Measurements from ENCODE around the gene GOLPH3. TPM values are rescaled to one million over a fixed set of nuclear protein-coding genes. Genes with fewer than 3 reads are reported as not detected.

Gene GOLPH3
- total RNA-seq, 1 donor from 2014 or later, result 80.5 TPM

DNA sequence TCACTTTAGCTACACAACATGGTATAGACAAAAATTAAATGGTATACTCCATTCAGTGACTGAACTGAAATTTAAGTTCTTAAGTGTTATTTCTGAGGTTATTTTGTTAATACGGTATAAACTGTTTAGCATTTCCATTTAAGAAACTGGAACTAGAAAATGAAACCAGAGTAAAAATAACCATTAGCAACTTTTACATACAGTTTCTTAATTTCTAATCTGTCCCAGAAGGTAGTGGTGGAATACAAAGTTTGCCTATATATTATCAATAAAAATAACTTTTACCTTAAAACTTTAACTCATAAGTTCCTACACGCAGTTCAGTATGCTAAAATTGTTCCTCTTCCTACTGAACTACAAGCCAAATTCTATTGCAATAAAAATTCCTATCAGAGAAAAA, 10.3 kb downstream of the GOLPH3 start:
- Histone ChIP-seq H2AFZ (replicated peaks) (no peak overlapping the region), H3K36me3 (peaks cover 17% of the 10 kb centered on the region), H3K9ac (no peak overlapping the region), H3K27ac (no peak overlapping the region), H3F3A (ENCODE audit: low read depth) (peaks cover 6% of the 10 kb centered on the region), H3K4me2 (no peak overlapping the region), H3K79me2 (ENCODE audit: low read depth) (peaks cover 100% of the 10 kb centered on the region), H3K4me1 (peaks cover 6% of the 10 kb centered on the region), H4K20me1 (ENCODE audit: low read depth) (peaks cover 32% of the 10 kb centered on the region), H3K27me3 (no peaks in the 10 kb centered on the region), H3K4me3 (no peak overlapping the region), H3K9me3 (ENCODE audit: low read depth) (no peaks in the 10 kb centered on the region)
- peaks cover 35% of the 10 kb centered on the region for H3K36me3 Mint-ChIP-seq
- no peaks in the 10 kb centered on the region for H3K4me1 Mint-ChIP-seq
- DNase-seq (ENCODE audit: low spot score), result no peak
- H3K27me3 Mint-ChIP-seq (ENCODE audit: insufficient read depth, low read depth), result peaks cover 2% of the 10 kb centered on the region
- H3K27ac Mint-ChIP-seq, result no peak overlapping the region
- no peak overlapping the region for H3K4me3 Mint-ChIP-seq
- TF ChIP-seq, protein P1, sequence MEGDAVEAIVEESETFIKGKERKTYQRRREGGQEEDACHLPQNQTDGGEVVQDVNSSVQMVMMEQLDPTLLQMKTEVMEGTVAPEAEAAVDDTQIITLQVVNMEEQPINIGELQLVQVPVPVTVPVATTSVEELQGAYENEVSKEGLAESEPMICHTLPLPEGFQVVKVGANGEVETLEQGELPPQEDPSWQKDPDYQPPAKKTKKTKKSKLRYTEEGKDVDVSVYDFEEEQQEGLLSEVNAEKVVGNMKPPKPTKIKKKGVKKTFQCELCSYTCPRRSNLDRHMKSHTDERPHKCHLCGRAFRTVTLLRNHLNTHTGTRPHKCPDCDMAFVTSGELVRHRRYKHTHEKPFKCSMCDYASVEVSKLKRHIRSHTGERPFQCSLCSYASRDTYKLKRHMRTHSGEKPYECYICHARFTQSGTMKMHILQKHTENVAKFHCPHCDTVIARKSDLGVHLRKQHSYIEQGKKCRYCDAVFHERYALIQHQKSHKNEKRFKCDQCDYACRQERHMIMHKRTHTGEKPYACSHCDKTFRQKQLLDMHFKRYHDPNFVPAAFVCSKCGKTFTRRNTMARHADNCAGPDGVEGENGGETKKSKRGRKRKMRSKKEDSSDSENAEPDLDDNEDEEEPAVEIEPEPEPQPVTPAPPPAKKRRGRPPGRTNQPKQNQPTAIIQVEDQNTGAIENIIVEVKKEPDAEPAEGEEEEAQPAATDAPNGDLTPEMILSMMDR (IDR thresholded peaks at IDR 0.05), result no peak
- TF ChIP-seq EZH2phosphoT487 (IDR thresholded peaks at IDR 0.05), result no peak
- TF ChIP-seq EZH2 (IDR thresholded peaks at IDR 0.05), result no peak
- peaks cover 5% of the 10 kb centered on the region for H3K9me3 Mint-ChIP-seq

DNA sequence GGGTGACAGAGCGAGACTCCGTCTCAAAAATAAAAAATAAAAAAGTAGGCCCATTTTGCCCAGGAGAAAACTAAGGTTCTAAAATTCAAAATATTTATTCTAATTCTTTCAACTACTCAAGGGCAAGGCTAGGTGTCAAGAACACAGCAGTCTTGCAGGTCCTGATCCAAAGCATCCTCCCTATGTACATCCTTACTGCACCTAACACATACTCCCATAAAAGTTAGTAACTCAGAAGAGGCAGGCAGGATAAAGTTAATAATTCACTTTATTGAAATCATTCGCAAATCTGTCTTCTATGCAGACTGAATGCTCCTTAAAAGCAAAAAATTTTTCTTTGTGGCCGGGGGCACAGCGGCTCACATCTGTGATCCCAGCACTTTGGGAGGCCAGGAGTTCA, 11.1 kb downstream of the GOLPH3 start:
- Histone ChIP-seq H4K20me1 (ENCODE audit: low read depth) (peaks cover 40% of the 10 kb centered on the region), H3K4me1 (peaks cover 13% of the 10 kb centered on the region), H3K36me3 (peaks cover 10% of the 10 kb centered on the region), H3K27ac (no peak overlapping the region), H3K4me3 (no peak overlapping the region), H3K9me3 (ENCODE audit: low read depth) (no peaks in the 10 kb centered on the region), H3K79me2 (ENCODE audit: low read depth) (peaks cover 100% of the 10 kb centered on the region), H3K9ac (no peak overlapping the region), H3F3A (ENCODE audit: low read depth) (peaks cover 14% of the 10 kb centered on the region), H2AFZ (replicated peaks) (no peak overlapping the region), H3K27me3 (no peaks in the 10 kb centered on the region), H3K4me2 (no peak overlapping the region)
- Mint-ChIP-seq H3K4me1 (no peaks in the 10 kb centered on the region), H3K4me3 (no peak overlapping the region), H3K27me3 (ENCODE audit: insufficient read depth, low read depth) (peaks cover 2% of the 10 kb centered on the region), H3K9me3 (peaks cover 5% of the 10 kb centered on the region), H3K36me3 (peaks cover 28% of the 10 kb centered on the region), H3K27ac (no peak overlapping the region)
- no peak for DNase-seq (ENCODE audit: low spot score)
- TF ChIP-seq EZH2phosphoT487 (IDR thresholded peaks at IDR 0.05), result no peak
- TF ChIP-seq, protein P1 (IDR thresholded peaks at IDR 0.05), result no peak

DNA sequence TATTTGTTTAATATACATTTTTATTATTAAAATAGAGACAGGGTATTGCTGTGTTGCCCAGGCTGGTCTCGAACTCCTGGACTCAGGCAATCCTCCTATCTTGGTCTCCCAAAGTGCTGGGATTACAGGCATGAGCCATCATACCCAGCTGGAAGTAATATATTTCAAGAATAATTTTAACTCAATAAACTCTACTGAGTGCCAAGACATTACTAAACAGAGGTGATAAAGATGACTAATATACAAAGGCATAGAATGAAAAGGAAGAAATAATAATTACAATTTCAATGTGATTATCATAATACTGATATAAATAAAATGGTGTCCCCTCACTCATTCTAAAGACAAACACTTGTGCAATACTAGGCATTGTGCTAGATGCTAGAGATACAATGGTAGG, 13.9 kb downstream of the GOLPH3 start:
- H3K27me3 Mint-ChIP-seq (ENCODE audit: insufficient read depth, low read depth), result peaks cover 2% of the 10 kb centered on the region
- H3K27ac Mint-ChIP-seq, result no peak overlapping the region
- H3K36me3 Mint-ChIP-seq, result peaks cover 23% of the 10 kb centered on the region
- Histone ChIP-seq H3K79me2 (ENCODE audit: low read depth) (peaks cover 100% of the 10 kb centered on the region), H3F3A (ENCODE audit: low read depth) (peaks cover 14% of the 10 kb centered on the region), H4K20me1 (ENCODE audit: low read depth) (peaks cover 50% of the 10 kb centered on the region), H3K9ac (no peak overlapping the region), H2AFZ (replicated peaks) (no peak overlapping the region), H3K27me3 (no peaks in the 10 kb centered on the region), H3K4me3 (no peak overlapping the region), H3K27ac (no peak overlapping the region), H3K36me3 (no peaks in the 10 kb centered on the region), H3K9me3 (ENCODE audit: low read depth) (no peaks in the 10 kb centered on the region), H3K4me1 (peaks cover 24% of the 10 kb centered on the region), H3K4me2 (no peak overlapping the region)
- no peak overlapping the region for H3K4me3 Mint-ChIP-seq
- peaks cover 11% of the 10 kb centered on the region for H3K9me3 Mint-ChIP-seq
- TF ChIP-seq EZH2 (IDR thresholded peaks at IDR 0.05) (no peak), EZH2phosphoT487 (IDR thresholded peaks at IDR 0.05) (no peak)
- TF ChIP-seq, protein P1 (IDR thresholded peaks at IDR 0.05), result no peak
- no peak for DNase-seq (ENCODE audit: low spot score)
- H3K4me1 Mint-ChIP-seq, result no peaks in the 10 kb centered on the region
